Stimulated activated memory B cell treated with anti-CD40 and anti-IgM and Interleukin-4, amounts not matched to agents 10 μg/mL and 1 μg/mL and 100 μg/mL, for 72 hours (primary cell): Measurements from ENCODE around the gene ZNF417.
"Not testable (repeated sequence)": the region's sequence is repeated elsewhere in the genome, so short reads cannot be mapped to it uniquely, and the experiment has no call there.

Experiments
- ATAC-seq: fragments of 150-1000 bp; cut with Tn5 transposase; 2 replicates; pipeline ENCODE4 v1.10.0; 2021
- H3K27ac Mint-ChIP-seq: one replicate; pipeline ENCODE4 v1.8.0; 2022; ENCODE audit warnings: mild to moderate bottlenecking, mixed read lengths
- H3K27me3 Mint-ChIP-seq: one replicate; pipeline ENCODE4 v1.8.0; 2022; ENCODE audit warnings: mixed read lengths
- H3K36me3 Mint-ChIP-seq: one replicate; pipeline ENCODE4 v1.8.0; 2022; ENCODE audit warnings: mixed read lengths
- H3K4me1 Mint-ChIP-seq: one replicate; pipeline ENCODE4 v1.8.0; 2022; ENCODE audit warnings: mixed read lengths
- H3K4me3 Mint-ChIP-seq: one replicate; pipeline ENCODE4 v1.8.0; 2022; ENCODE audit warnings: mild to moderate bottlenecking, moderate library complexity, mixed read lengths
- H3K9me3 Mint-ChIP-seq: one replicate; pipeline ENCODE4 v1.8.0; 2022; ENCODE audit warnings: mixed read lengths

The ZNF417 gene

GRCh38 chr19:57916168-57916995, at the start of gene ZNF417:
Gene ZNF417, minus strand, starts transcription at chr19:57916592. Its CDS starts 181 bp downstream, at chr19:57916411.
- H3K9me3 Mint-ChIP-seq, H3K27me3 Mint-ChIP-seq: not testable (repeated sequence)
- H3K36me3 Mint-ChIP-seq, result peaks cover 70% of the 10 kb centered on the region
- peak within 1 kb of the TSS; percentile 96 for H3K27ac Mint-ChIP-seq
- ATAC-seq, result peak; percentile 100
- H3K4me3 Mint-ChIP-seq, result peak within 1 kb of the TSS; percentile 86
- peaks cover 44% of the 10 kb centered on the region for H3K4me1 Mint-ChIP-seq

- H3K4me3 Mint-ChIP-seq, result no peak overlapping the region
- no peaks in the 10 kb centered on the region for H3K27me3 Mint-ChIP-seq
- peaks cover 19% of the 10 kb centered on the region for H3K9me3 Mint-ChIP-seq
- no peak for ATAC-seq
- no peak overlapping the region for H3K27ac Mint-ChIP-seq
- H3K4me1 Mint-ChIP-seq, result no peaks in the 10 kb centered on the region
- H3K36me3 Mint-ChIP-seq, result peaks cover 46% of the 10 kb centered on the region
Observed at GRCh38 chr19:57964761-57965160, 48.4 kb upstream of the ZNF417 start.

- no peaks in the 10 kb centered on the region for H3K4me1 Mint-ChIP-seq
- peaks cover 43% of the 10 kb centered on the region for H3K36me3 Mint-ChIP-seq
- H3K9me3 Mint-ChIP-seq, result peaks cover 13% of the 10 kb centered on the region
- ATAC-seq, result no peak
- no peak overlapping the region for H3K4me3 Mint-ChIP-seq
- H3K27me3 Mint-ChIP-seq, result no peaks in the 10 kb centered on the region
- no peak overlapping the region for H3K27ac Mint-ChIP-seq
Observed at GRCh38 chr19:57961785-57962184, 45.4 kb upstream of the ZNF417 start.

GRCh38 chr19:57954996-57955395, 38.6 kb upstream of the ZNF417 start:
- peaks cover 23% of the 10 kb centered on the region for H3K36me3 Mint-ChIP-seq
- no peaks in the 10 kb centered on the region for H3K27me3 Mint-ChIP-seq
- H3K4me3 Mint-ChIP-seq, result no peak overlapping the region
- H3K9me3 Mint-ChIP-seq, result peaks cover 19% of the 10 kb centered on the region
- ATAC-seq, result no peak
- H3K4me1 Mint-ChIP-seq, result no peaks in the 10 kb centered on the region
- no peak overlapping the region for H3K27ac Mint-ChIP-seq

GRCh38 chr19:57949702-57950101, 33.3 kb upstream of the ZNF417 start:
- peaks cover 20% of the 10 kb centered on the region for H3K4me1 Mint-ChIP-seq
- peaks cover 19% of the 10 kb centered on the region for H3K36me3 Mint-ChIP-seq
- H3K27ac Mint-ChIP-seq, result no peak overlapping the region
- H3K9me3 Mint-ChIP-seq, result peaks cover 21% of the 10 kb centered on the region
- no peak for ATAC-seq
- no peaks in the 10 kb centered on the region for H3K27me3 Mint-ChIP-seq
- H3K4me3 Mint-ChIP-seq, result no peak overlapping the region

- Mint-ChIP-seq H3K4me3 (no peak overlapping the region), H3K9me3 (peaks cover 22% of the 10 kb centered on the region)
Observed at GRCh38 chr19:57949296-57949695, 32.9 kb upstream of the ZNF417 start.

GRCh38 chr19:57947419-57948134, 31.2 kb upstream of the ZNF417 start, which contains the start of gene ZNF256:
Gene ZNF256, minus strand, starts transcription at chr19:57947706. Its CDS starts 232 bp downstream, at chr19:57947474.
- peak; percentile 99 for ATAC-seq
- Mint-ChIP-seq H3K27ac (peak within 1 kb of the TSS; percentile 92), H3K4me3 (peak within 1 kb of the TSS; percentile 93), H3K36me3 (peaks cover 40% of the 10 kb centered on the region), H3K27me3 (no peaks in the 10 kb centered on the region), H3K4me1 (peaks cover 34% of the 10 kb centered on the region), H3K9me3 (peaks cover 34% of the 10 kb centered on the region)

More at GRCh38 chr19:57949296-57949695, 32.9 kb upstream of the ZNF417 start:
- Mint-ChIP-seq H3K4me1 (peaks cover 24% of the 10 kb centered on the region), H3K36me3 (peaks cover 23% of the 10 kb centered on the region), H3K27ac (no peak overlapping the region), H3K27me3 (no peaks in the 10 kb centered on the region)
- ATAC-seq, result no peak

GRCh38 chr19:57947088-57947418, 30.7 kb upstream of the ZNF417 start:
- H3K27ac Mint-ChIP-seq, result peak overlapping the region; percentile 92
- no peak for ATAC-seq
- no peaks in the 10 kb centered on the region for H3K27me3 Mint-ChIP-seq
- peak overlapping the region; percentile 93 for H3K4me3 Mint-ChIP-seq
- peaks cover 39% of the 10 kb centered on the region for H3K9me3 Mint-ChIP-seq
- H3K4me1 Mint-ChIP-seq, result peaks cover 34% of the 10 kb centered on the region
- peaks cover 45% of the 10 kb centered on the region for H3K36me3 Mint-ChIP-seq

GRCh38 chr19:57946316-57946715, 29.9 kb upstream of the ZNF417 start:
- no peaks in the 10 kb centered on the region for H3K27me3 Mint-ChIP-seq
- H3K9me3 Mint-ChIP-seq, result peaks cover 44% of the 10 kb centered on the region
- peaks cover 34% of the 10 kb centered on the region for H3K4me1 Mint-ChIP-seq
- no peak for ATAC-seq
- H3K36me3 Mint-ChIP-seq, result peaks cover 53% of the 10 kb centered on the region
- H3K4me3 Mint-ChIP-seq, result peak overlapping the region; percentile 93
- H3K27ac Mint-ChIP-seq, result peak overlapping the region; percentile 92

- Mint-ChIP-seq H3K36me3 (peaks cover 96% of the 10 kb centered on the region), H3K9me3 (peaks cover 47% of the 10 kb centered on the region), H3K27me3 (no peaks in the 10 kb centered on the region), H3K4me3 (no peak overlapping the region), H3K4me1 (peaks cover 31% of the 10 kb centered on the region), H3K27ac (no peak overlapping the region)
- ATAC-seq, result no peak
Observed at GRCh38 chr19:57941593-57941992, 25.2 kb upstream of the ZNF417 start.

- Mint-ChIP-seq H3K36me3 (peaks cover 87% of the 10 kb centered on the region), H3K4me1 (peaks cover 19% of the 10 kb centered on the region), H3K9me3 (peaks cover 18% of the 10 kb centered on the region)
Observed at GRCh38 chr19:57935731-57936130, 19.3 kb upstream of the ZNF417 start.

GRCh38 chr19:57934820-57935665, 18.7 kb upstream of the ZNF417 start, which contains the start of gene ZNF418:
Gene ZNF418, minus strand, starts transcription at chr19:57935402. Its CDS starts 1,580 bp downstream, at chr19:57933822.
- no peaks in the 10 kb centered on the region for H3K27me3 Mint-ChIP-seq
- peak within 1 kb of the TSS; percentile 96 for H3K27ac Mint-ChIP-seq
- peaks cover 19% of the 10 kb centered on the region for H3K4me1 Mint-ChIP-seq
- H3K36me3 Mint-ChIP-seq, result peaks cover 88% of the 10 kb centered on the region
- H3K4me3 Mint-ChIP-seq, result peak within 1 kb of the TSS; percentile 97
- peaks cover 19% of the 10 kb centered on the region for H3K9me3 Mint-ChIP-seq
- peak; percentile 99 for ATAC-seq

More at GRCh38 chr19:57935731-57936130, 19.3 kb upstream of the ZNF417 start:
- H3K27ac Mint-ChIP-seq, result peak overlapping the region; percentile 96
- no peak overlapping the region for H3K4me3 Mint-ChIP-seq
- no peak for ATAC-seq
- H3K27me3 Mint-ChIP-seq, result no peaks in the 10 kb centered on the region

GRCh38 chr19:57927587-57927986, 11.2 kb upstream of the ZNF417 start:
- H3K27ac Mint-ChIP-seq, result no peak overlapping the region
- peaks cover 82% of the 10 kb centered on the region for H3K36me3 Mint-ChIP-seq
- ATAC-seq, result no peak
- peaks cover 22% of the 10 kb centered on the region for H3K9me3 Mint-ChIP-seq
- no peak overlapping the region for H3K4me3 Mint-ChIP-seq
- peaks cover under 1% of the 10 kb centered on the region for H3K4me1 Mint-ChIP-seq
- H3K27me3 Mint-ChIP-seq, result no peaks in the 10 kb centered on the region

GRCh38 chr19:57914531-57914930, 1.9 kb downstream of the ZNF417 start:
- Mint-ChIP-seq H3K27me3 (no peaks in the 10 kb centered on the region), H3K4me3 (peak overlapping the region; percentile 35), H3K9me3 (peaks cover 4% of the 10 kb centered on the region), H3K27ac (no peak overlapping the region), H3K4me1 (peaks cover 45% of the 10 kb centered on the region), H3K36me3 (peaks cover 68% of the 10 kb centered on the region)
- no peak for ATAC-seq

- no peak for ATAC-seq
- no peaks in the 10 kb centered on the region for H3K27me3 Mint-ChIP-seq
- H3K4me1 Mint-ChIP-seq, result peaks cover 32% of the 10 kb centered on the region
- peaks cover 48% of the 10 kb centered on the region for H3K36me3 Mint-ChIP-seq
- H3K9me3 Mint-ChIP-seq, result no peaks in the 10 kb centered on the region
- H3K27ac Mint-ChIP-seq, result no peak overlapping the region
- no peak overlapping the region for H3K4me3 Mint-ChIP-seq
Observed at GRCh38 chr19:57907394-57907793, 9.0 kb downstream of the ZNF417 start.
